Osteoblast (primary cell): Measurements from ENCODE around the gene ATP11A. TPM values are rescaled to one million over a fixed set of nuclear protein-coding genes. Genes with fewer than 3 reads are reported as not detected.

Experiments used
- DNase-seq: peaks from one replicate; pipeline ENCODE4 v3.0.0; 2011; ENCODE audit warnings: low spot score, mixed read lengths; ENCODE audit not compliant: insufficient read length; ENCODE audit errors: missing footprints
- H2AFZ ChIP-seq: 2 replicates; pipeline ENCODE4 v1.6.0; 2011; ENCODE audit warnings: mild to moderate bottlenecking, low read length
- H3K27ac ChIP-seq: 2 replicates; pipeline ENCODE4 v1.5.1; 2011; ENCODE audit warnings: mild to moderate bottlenecking, low read depth, low read length, moderate library complexity
- H3K27me3 ChIP-seq: 2 replicates; pipeline ENCODE4 v1.6.0; 2012; ENCODE audit warnings: mild to moderate bottlenecking, control low read depth, inconsistent platforms, low read length, moderate library complexity; ENCODE audit not compliant: insufficient read depth
- H3K36me3 ChIP-seq: 2 replicates; pipeline ENCODE4 v1.5.1; 2011; ENCODE audit warnings: mild to moderate bottlenecking, low read length, control low read depth, moderate library complexity; ENCODE audit not compliant: insufficient read depth
- H3K4me1 ChIP-seq: 2 replicates; pipeline ENCODE4 v1.5.1; 2011; ENCODE audit warnings: mild to moderate bottlenecking, low read length, control low read depth, moderate library complexity; ENCODE audit not compliant: insufficient read depth
- H3K4me2 ChIP-seq: 2 replicates; pipeline ENCODE4 v1.6.0; 2011; ENCODE audit warnings: mild to moderate bottlenecking, low read length; ENCODE audit not compliant: insufficient read depth
- H3K4me3 ChIP-seq: fragments of 200-600 bp; sonication (generic); 3 replicates; pipeline ENCODE4 v1.5.1; 2012; ENCODE audit warnings: mild to moderate bottlenecking, low read length, inconsistent platforms; ENCODE audit not compliant: insufficient read depth
- H3K79me2 ChIP-seq: 2 replicates; pipeline ENCODE4 v1.6.0; 2012; ENCODE audit warnings: mild to moderate bottlenecking, low read length, control low read depth, inconsistent platforms; ENCODE audit not compliant: insufficient read depth
- H3K9me3 ChIP-seq: 2 replicates; pipeline ENCODE4 v1.5.1; 2011; ENCODE audit warnings: low read depth, low read length, control low read depth
- H4K20me1 ChIP-seq: 2 replicates; pipeline ENCODE4 v1.6.0; 2012; ENCODE audit warnings: mild to moderate bottlenecking, low read length, control low read depth; ENCODE audit not compliant: insufficient read depth
- total RNA-seq: library from RNA; depleted of rRNA; stranded (reverse); fragments of >200 nt; gene quantifications from 2 replicates; pipeline ENCODE4 v1.2.3, GENCODE V29; 2012
- TF ChIP-seq, protein P1 (sequence below): IDR thresholded peaks from 2 replicates; pipeline ENCODE4 v1.5.1; 2011; ENCODE audit warnings: mild to moderate bottlenecking, low read depth, low read length, moderate library complexity; ENCODE audit errors: extremely low read depth

The ATP11A gene
- total RNA-seq, 1 donor, result 7.6 TPM

DNA sequence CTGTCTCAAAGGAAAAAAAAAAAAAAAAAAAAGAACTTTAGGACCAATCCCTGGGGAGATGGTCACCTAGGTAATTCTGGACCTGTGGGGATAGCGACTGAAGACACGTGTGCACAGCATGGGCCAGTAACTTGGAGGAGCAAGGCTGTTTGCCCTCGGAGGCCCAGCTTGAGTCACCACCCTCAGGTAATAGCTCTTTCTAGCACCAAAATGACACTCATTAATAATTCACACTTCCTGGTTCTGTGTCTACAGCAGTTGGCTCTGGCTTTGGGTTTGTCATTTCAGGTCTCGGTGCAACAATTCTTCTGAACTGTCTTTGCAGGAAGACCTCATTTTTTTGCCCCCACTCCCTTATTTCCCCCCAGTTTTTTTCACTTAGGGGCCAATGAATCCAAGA, 3.9 kb upstream of the ATP11A start:
- no peaks in the 10 kb centered on the region for H3K79me2 ChIP-seq
- peaks cover 3% of the 10 kb centered on the region for H3K4me1 ChIP-seq
- H3K9me3 ChIP-seq, result no peaks in the 10 kb centered on the region
- H3K27me3 ChIP-seq, result peaks cover 2% of the 10 kb centered on the region
- no peaks in the 10 kb centered on the region for H3K36me3 ChIP-seq
- no peak for DNase-seq
- no peak overlapping the region for H3K4me3 ChIP-seq
- no peak overlapping the region for H3K27ac ChIP-seq
- TF ChIP-seq, protein P1, sequence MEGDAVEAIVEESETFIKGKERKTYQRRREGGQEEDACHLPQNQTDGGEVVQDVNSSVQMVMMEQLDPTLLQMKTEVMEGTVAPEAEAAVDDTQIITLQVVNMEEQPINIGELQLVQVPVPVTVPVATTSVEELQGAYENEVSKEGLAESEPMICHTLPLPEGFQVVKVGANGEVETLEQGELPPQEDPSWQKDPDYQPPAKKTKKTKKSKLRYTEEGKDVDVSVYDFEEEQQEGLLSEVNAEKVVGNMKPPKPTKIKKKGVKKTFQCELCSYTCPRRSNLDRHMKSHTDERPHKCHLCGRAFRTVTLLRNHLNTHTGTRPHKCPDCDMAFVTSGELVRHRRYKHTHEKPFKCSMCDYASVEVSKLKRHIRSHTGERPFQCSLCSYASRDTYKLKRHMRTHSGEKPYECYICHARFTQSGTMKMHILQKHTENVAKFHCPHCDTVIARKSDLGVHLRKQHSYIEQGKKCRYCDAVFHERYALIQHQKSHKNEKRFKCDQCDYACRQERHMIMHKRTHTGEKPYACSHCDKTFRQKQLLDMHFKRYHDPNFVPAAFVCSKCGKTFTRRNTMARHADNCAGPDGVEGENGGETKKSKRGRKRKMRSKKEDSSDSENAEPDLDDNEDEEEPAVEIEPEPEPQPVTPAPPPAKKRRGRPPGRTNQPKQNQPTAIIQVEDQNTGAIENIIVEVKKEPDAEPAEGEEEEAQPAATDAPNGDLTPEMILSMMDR, result no peak
- H3K4me2 ChIP-seq, result no peak overlapping the region
- H4K20me1 ChIP-seq, result no peaks in the 10 kb centered on the region
- no peak overlapping the region for H2AFZ ChIP-seq

DNA sequence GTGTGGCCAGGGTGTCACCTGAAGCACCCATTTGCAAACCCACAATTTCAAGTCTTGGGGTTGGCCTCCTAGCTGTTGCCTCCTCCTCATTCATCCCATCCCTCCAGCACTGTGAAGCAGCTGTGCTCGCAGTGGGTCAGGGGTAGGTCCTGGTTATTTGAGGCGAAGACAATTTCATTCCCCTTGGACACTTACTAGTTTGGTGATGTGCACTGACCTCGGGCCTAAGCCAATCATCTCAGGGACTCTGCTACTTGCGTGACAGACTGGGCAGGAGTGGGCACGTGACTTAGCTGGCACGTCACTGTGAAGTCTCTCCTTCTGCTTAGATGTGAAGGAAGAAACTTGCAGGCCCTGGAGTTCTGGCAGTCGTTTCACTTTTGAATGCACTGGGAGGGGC, 3.5 kb upstream of the ATP11A start:
- Histone ChIP-seq H3K27ac (no peak overlapping the region), H3K27me3 (peaks cover 2% of the 10 kb centered on the region), H3K79me2 (no peaks in the 10 kb centered on the region), H3K36me3 (no peaks in the 10 kb centered on the region), H3K4me3 (no peak overlapping the region), H4K20me1 (no peaks in the 10 kb centered on the region), H3K9me3 (no peaks in the 10 kb centered on the region), H3K4me1 (peaks cover 4% of the 10 kb centered on the region), H3K4me2 (no peak overlapping the region), H2AFZ (no peak overlapping the region)
- peak; percentile 58 for DNase-seq
- TF ChIP-seq, protein P1, result no peak

DNA sequence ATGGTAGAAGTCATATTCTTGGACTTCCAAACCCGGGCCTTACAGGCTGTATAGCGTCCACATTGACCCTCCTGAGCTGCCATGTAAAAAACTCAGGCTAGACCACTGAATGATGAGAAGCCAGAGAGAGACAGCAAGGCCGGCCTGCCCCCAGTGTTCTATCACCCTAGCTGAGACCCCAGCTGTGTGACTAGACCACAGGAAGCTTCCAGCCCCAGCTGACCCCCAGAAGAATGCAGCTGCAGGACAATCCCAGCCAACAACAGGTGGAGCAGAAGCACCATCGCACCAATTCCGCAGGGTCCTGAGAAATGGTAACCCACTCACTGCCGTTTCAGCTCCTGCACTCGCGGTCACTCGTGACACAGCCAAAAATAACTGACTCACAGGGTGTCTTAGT, 2.9 kb upstream of the ATP11A start:
- no peaks in the 10 kb centered on the region for H4K20me1 ChIP-seq
- no peak overlapping the region for H3K27ac ChIP-seq
- no peak overlapping the region for H3K4me2 ChIP-seq
- no peaks in the 10 kb centered on the region for H3K36me3 ChIP-seq
- peaks cover 2% of the 10 kb centered on the region for H3K27me3 ChIP-seq
- TF ChIP-seq, protein P1, result no peak
- H3K9me3 ChIP-seq, result no peaks in the 10 kb centered on the region
- DNase-seq, result peak; percentile 30
- H3K4me1 ChIP-seq, result peaks cover 8% of the 10 kb centered on the region
- H3K79me2 ChIP-seq, result peaks cover 4% of the 10 kb centered on the region
- no peak overlapping the region for H3K4me3 ChIP-seq
- H2AFZ ChIP-seq, result no peak overlapping the region

DNA sequence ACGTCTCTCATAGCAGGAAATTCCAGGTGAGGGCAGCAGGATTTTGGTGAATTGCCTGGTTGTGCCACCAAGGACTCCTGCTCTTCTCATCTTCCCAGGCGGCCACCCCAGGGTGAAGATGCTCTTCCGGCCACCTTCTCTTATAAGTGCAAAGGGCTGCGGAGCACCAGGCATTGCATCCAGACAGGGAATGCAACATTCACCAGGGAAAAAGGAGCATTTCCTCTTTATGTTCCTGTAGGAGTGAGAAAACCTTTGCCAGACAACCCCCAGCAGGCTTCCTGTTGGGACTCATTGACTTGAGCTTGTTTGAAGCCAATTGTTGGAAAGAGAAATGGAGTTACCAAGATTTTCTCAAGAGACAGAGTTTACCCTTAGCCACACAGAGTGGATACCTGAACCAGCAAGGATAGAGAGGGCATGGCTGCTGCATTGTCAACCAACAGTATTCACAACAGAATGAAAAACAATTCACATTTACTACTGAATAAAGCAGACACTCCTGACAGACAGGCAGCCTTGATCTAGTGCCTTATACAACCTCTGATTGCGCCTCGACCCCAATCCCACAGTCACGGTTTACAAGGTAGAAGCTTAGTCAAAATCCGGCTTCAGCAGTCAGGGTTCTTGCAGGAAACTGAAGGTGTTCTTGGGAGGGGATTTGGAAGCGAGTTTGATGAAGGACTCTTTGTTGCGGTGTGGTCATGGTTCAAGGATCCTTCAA, 1.8 kb upstream of the ATP11A start:
- TF ChIP-seq, protein P1, result no peak
- Histone ChIP-seq H3K4me2 (no peak overlapping the region), H3K9me3 (no peaks in the 10 kb centered on the region), H3K79me2 (peaks cover 10% of the 10 kb centered on the region), H4K20me1 (peaks cover 4% of the 10 kb centered on the region), H3K4me1 (peaks cover 8% of the 10 kb centered on the region), H3K27me3 (peaks cover 2% of the 10 kb centered on the region), H2AFZ (no peak overlapping the region), H3K27ac (no peak overlapping the region), H3K36me3 (no peaks in the 10 kb centered on the region), H3K4me3 (no peak overlapping the region)
- DNase-seq, result peak; percentile 65
